DMS79 (cell line): Measurements from ENCODE around the gene KATNA1.
A peak's percentile ranks its signal among the peaks of the same experiment; 100 is the strongest.
"Not testable (repeated sequence)": the region's sequence is repeated elsewhere in the genome, so short reads cannot be mapped to it uniquely, and the experiment has no call there.

Source experiments
- DNase-seq: peaks from one replicate; lab custom pipeline; 2025; lab: John Stamatoyannopoulos, UW

Gene KATNA1

GRCh38 chr6:149648148-149649145, at the start of gene KATNA1:
Gene KATNA1, minus strand, starts transcription at chr6:149648714. Its CDS starts 10,167 bp downstream, at chr6:149638547.
- DNase-seq, result peak; percentile 88

GRCh38 chr6:149698175-149698574, 49.7 kb upstream of the KATNA1 start:
- DNase-seq, result no peak

GRCh38 chr6:149696901-149697300, 48.4 kb upstream of the KATNA1 start:
- DNase-seq, result no peak

GRCh38 chr6:149694921-149695320, 46.4 kb upstream of the KATNA1 start:
- no peak for DNase-seq

- no peak for DNase-seq
Measured at GRCh38 chr6:149691201-149691600, 42.7 kb upstream of the KATNA1 start.

GRCh38 chr6:149686230-149686629, 37.7 kb upstream of the KATNA1 start:
- no peak for DNase-seq

- DNase-seq, result no peak
Measured at GRCh38 chr6:149683256-149683859, 34.8 kb upstream of the KATNA1 start.

- DNase-seq, result not testable (repeated sequence)
Measured at GRCh38 chr6:149681845-149682244, 33.3 kb upstream of the KATNA1 start.

GRCh38 chr6:149681209-149681608, 32.7 kb upstream of the KATNA1 start:
- no peak for DNase-seq

GRCh38 chr6:149680503-149680902, 32.0 kb upstream of the KATNA1 start:
- no peak for DNase-seq

GRCh38 chr6:149672265-149672664, 23.8 kb upstream of the KATNA1 start:
- DNase-seq, result not testable (repeated sequence)

GRCh38 chr6:149660028-149660427, 11.5 kb upstream of the KATNA1 start:
- no peak for DNase-seq

- DNase-seq, result no peak
Measured at GRCh38 chr6:149657441-149657840, 8.9 kb upstream of the KATNA1 start.

GRCh38 chr6:149651056-149651455, 2.5 kb upstream of the KATNA1 start:
- DNase-seq, result no peak

GRCh38 chr6:149646599-149646998, 1.9 kb downstream of the KATNA1 start:
- no peak for DNase-seq

GRCh38 chr6:149642829-149643580, 5.5 kb downstream of the KATNA1 start:
- no peak for DNase-seq

- DNase-seq, result no peak
Measured at GRCh38 chr6:149636124-149636523, 12.4 kb downstream of the KATNA1 start.

GRCh38 chr6:149634315-149634714, 14.2 kb downstream of the KATNA1 start:
- no peak for DNase-seq

- no peak for DNase-seq
Measured at GRCh38 chr6:149628875-149629510, 19.5 kb downstream of the KATNA1 start.

- DNase-seq, result no peak
Measured at GRCh38 chr6:149627672-149628071, 20.8 kb downstream of the KATNA1 start.

- DNase-seq, result no peak
Measured at GRCh38 chr6:149615805-149616204, 32.7 kb downstream of the KATNA1 start.

GRCh38 chr6:149614337-149614736, 34.2 kb downstream of the KATNA1 start:
- no peak for DNase-seq
